Loucy (cell line): ENCODE results near the gene APC2.

ENCODE experiments used
- CTCF ChIP-seq: fragments of 200-600 bp; sonication (generic); conservative IDR thresholded peaks from 2 replicates; pipeline ENCODE4 v1.5.1; 2014; ENCODE audit warnings: mild to moderate bottlenecking, antibody characterized with exemption, low read length
- EZH2phosphoT487 ChIP-seq: fragments of 200-600 bp; IDR thresholded peaks from 2 replicates; pipeline ENCODE4 v1.6.1; 2018; ENCODE audit warnings: antibody characterized with exemption, mild to moderate bottlenecking, moderate library complexity, borderline replicate concordance

- TF ChIP-seq CTCF (no peak), EZH2phosphoT487 (no peak)
These were observed 5.6 kb downstream of the APC2 start for GRCh38 chr19:1455336-1456120.
